Endodermal cell (in vitro differentiated cells): ENCODE results near the gene CMYA5. TPM values are rescaled to one million over a fixed set of nuclear protein-coding genes. Genes with fewer than 3 reads are reported as not detected.
A peak's percentile ranks its signal among the peaks of the same experiment; 100 is the strongest.

Experiments
- DNase-seq: peaks from one replicate; pipeline ENCODE4 v3.0.0-alpha.2; 2017
- H3K27ac ChIP-seq: 2 replicates; pipeline ENCODE4 v1.5.1; 2013; ENCODE audit warnings: mild to moderate bottlenecking, low read depth, low read length, moderate library complexity
- H3K27me3 ChIP-seq: 2 replicates; pipeline ENCODE4 v1.6.1; 2013; ENCODE audit warnings: mild to moderate bottlenecking, low read length, moderate library complexity; ENCODE audit not compliant: insufficient read depth, control insufficient read depth, poor library complexity, severe bottlenecking
- H3K36me3 ChIP-seq: 2 replicates; pipeline ENCODE4 v1.7.0; 2013; ENCODE audit warnings: mild to moderate bottlenecking, low read length, moderate library complexity; ENCODE audit not compliant: control insufficient read depth, insufficient read depth
- H3K4me1 ChIP-seq: one replicate; pipeline ENCODE4 v1.7.0; 2013; ENCODE audit warnings: low read length; ENCODE audit not compliant: control insufficient read depth, insufficient read depth
- H3K4me3 ChIP-seq: 2 replicates; pipeline ENCODE4 v1.5.1; 2013; ENCODE audit warnings: mild to moderate bottlenecking, low read length, moderate library complexity
- H3K9ac ChIP-seq: 2 replicates; pipeline ENCODE4 v1.6.1; 2013; ENCODE audit warnings: mild to moderate bottlenecking, low read length, moderate library complexity; ENCODE audit not compliant: poor library complexity, severe bottlenecking; ENCODE audit errors: extremely low read depth
- H3K9me3 ChIP-seq: 2 replicates; pipeline ENCODE4 v1.6.1; 2013; ENCODE audit warnings: mild to moderate bottlenecking, low read length, moderate library complexity; ENCODE audit not compliant: control insufficient read depth
- H3K27ac Mint-ChIP-seq: 2 replicates; pipeline ENCODE4 v1.8.0; 2020; ENCODE audit warnings: mixed read lengths
- H3K27me3 Mint-ChIP-seq: 2 replicates; pipeline ENCODE4 v1.8.0; 2021; ENCODE audit warnings: mild to moderate bottlenecking, mixed read lengths; ENCODE audit not compliant: insufficient read depth
- H3K36me3 Mint-ChIP-seq: 2 replicates; pipeline ENCODE4 v1.8.0; 2020; ENCODE audit warnings: low read depth, mixed read lengths
- H3K4me1 Mint-ChIP-seq: 2 replicates; pipeline ENCODE4 v1.8.0; 2020; ENCODE audit warnings: mixed read lengths
- H3K4me3 Mint-ChIP-seq: 2 replicates; pipeline ENCODE4 v1.8.0; 2020; ENCODE audit warnings: mild to moderate bottlenecking, moderate library complexity, mixed read lengths
- H3K9me3 Mint-ChIP-seq: 2 replicates; pipeline ENCODE4 v1.8.0; 2020; ENCODE audit warnings: mild to moderate bottlenecking, mixed read lengths
- WGBS, 2 experiments: methylation state at CpG; one replicate each; pipeline versions ENCODE4 v1.1.5 to v1.1.7; 2013; ENCODE audit warnings: missing lambda C conversion rate in 2 of 2, mixed read lengths in 1 of 2; ENCODE audit not compliant: insufficient coverage in 1 of 2, insufficient read length in 1 of 2; 5-methylcytosine and 5-hydroxymethylcytosine counted together
- total RNA-seq, 2 donors: library from RNA; stranded (reverse); fragmentation: NEBNext Ultra II Directional in 1 of 2; extraction: Animal tissue kit (Norgen Biotek cat#: 25700) in 1 of 2; gene quantifications; 2 replicates in 1 of 2; 3 replicates in 1 of 2; pipeline ENCODE4 v1.2.1, GENCODE V29; 2021
- TF ChIP-seq, protein P1 (sequence below): fragments of 200-600 bp; sonication (generic); conservative IDR thresholded peaks from 2 replicates; pipeline ENCODE4 v1.5.0; 2021; ENCODE audit warnings: antibody characterized with exemption, mild to moderate bottlenecking

CMYA5 gene
- total RNA-seq, 2 donors from 2014 or later = 0.69 to 1.6 TPM

DNA sequence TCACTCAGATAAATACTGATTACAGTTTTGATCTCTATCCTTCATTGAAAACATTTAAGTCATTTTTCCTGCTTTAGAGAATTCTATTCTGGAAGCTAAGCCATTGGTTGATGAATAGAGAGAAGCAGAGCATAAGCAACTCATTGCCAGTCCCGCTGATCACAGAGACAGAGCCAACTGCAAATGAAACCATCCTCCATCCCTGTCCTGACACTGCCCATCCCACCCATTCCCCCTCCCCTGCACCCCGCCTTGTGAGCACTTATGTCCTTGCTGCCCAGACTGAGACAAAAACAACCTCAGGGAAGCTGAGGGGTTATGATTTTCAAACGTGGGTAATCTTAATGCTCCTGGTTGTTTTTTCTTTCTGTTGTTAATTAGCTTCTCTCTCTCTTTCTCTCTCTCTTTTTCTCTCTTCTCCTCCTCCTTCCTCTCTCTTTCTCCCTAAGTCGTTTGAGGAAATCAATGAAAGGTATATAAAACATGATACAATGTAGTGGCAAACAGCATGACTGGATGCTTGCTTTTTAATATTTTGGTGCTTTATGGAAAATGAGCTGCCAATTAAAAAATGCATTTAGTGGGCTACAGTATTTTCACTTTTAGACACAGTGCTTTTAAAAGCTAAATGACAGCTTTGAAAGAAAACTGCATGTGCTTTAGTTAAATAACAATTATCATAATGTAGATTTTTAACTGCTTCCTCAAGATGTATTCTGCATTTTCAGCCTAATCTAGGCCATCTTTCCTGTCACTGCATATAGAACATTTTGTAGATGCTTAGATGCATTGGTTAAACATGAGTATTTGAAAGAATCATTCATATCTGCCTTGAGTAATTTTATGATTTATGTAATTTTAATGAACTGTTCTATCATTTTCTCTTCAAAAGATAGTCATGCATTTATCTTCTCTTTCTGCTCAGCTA lies 57.3 kb downstream of the CMYA5 start:
- no peaks in the 10 kb centered on the region for H3K36me3 ChIP-seq
- H3K4me3 Mint-ChIP-seq = no peak overlapping the region
- H3K4me1 ChIP-seq = no peaks in the 10 kb centered on the region
- H3K27me3 Mint-ChIP-seq = no peaks in the 10 kb centered on the region
- 51% methylated on average over 3 of the region's 4 CpGs; no CpG with 5 or more reads in 1 of the 2 experiments for WGBS, 2 experiments
- no peaks in the 10 kb centered on the region for H3K27me3 ChIP-seq
- DNase-seq = peak; percentile 55
- H3K4me3 ChIP-seq = no peak overlapping the region
- H3K36me3 Mint-ChIP-seq = no peaks in the 10 kb centered on the region
- peaks cover 14% of the 10 kb centered on the region for H3K9me3 Mint-ChIP-seq
- no peak overlapping the region for H3K9ac ChIP-seq
- TF ChIP-seq, protein P1, sequence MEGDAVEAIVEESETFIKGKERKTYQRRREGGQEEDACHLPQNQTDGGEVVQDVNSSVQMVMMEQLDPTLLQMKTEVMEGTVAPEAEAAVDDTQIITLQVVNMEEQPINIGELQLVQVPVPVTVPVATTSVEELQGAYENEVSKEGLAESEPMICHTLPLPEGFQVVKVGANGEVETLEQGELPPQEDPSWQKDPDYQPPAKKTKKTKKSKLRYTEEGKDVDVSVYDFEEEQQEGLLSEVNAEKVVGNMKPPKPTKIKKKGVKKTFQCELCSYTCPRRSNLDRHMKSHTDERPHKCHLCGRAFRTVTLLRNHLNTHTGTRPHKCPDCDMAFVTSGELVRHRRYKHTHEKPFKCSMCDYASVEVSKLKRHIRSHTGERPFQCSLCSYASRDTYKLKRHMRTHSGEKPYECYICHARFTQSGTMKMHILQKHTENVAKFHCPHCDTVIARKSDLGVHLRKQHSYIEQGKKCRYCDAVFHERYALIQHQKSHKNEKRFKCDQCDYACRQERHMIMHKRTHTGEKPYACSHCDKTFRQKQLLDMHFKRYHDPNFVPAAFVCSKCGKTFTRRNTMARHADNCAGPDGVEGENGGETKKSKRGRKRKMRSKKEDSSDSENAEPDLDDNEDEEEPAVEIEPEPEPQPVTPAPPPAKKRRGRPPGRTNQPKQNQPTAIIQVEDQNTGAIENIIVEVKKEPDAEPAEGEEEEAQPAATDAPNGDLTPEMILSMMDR = no peak
- no peaks in the 10 kb centered on the region for H3K4me1 Mint-ChIP-seq
- H3K9me3 ChIP-seq = no peaks in the 10 kb centered on the region
- H3K27ac Mint-ChIP-seq = no peak overlapping the region
- no peak overlapping the region for H3K27ac ChIP-seq

DNA sequence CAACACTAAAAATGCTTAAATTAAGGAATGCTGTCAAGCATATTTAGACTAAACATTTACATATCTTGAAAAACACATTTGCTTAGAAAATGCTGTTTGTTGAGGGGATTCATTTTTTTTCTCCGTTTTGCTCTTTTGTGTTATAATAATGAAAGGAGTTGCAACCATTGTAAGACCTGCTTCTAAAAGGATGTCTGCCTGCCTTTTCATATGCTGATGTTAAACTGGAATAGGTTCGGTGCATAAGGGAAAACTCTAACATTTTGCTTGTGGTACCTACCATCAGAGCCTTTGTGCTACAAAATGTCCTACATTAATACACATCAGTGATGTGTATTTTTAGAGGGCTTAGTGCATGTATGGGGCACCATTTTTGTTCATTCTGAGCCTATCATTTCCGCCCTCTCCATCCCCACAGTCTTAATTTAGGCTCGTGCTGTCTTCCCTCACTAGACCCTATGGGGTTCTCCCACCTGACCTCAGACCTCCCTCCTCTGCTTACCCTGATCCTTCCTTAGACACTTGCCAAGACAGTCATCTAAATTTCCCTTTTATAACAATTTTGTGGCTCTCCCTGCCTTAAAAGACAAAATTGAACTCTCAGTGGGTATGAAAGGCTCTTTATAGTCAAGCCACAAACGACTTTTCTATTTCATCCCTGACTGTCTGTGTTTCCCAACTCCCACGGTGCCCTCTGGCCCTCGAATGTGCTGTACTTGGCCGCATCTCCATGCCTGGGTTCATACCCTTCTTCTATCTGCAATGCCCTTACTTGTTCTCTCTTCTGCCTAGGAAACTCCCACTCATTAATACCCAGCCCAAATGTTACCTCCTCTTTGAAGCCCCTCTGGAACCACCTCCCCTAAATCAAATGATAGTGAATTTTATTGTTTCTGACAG lies 61.2 kb downstream of the CMYA5 start:
- H3K36me3 ChIP-seq = no peaks in the 10 kb centered on the region
- H3K4me3 ChIP-seq = no peak overlapping the region
- 75 to 85% methylated on average over 6 to 8 of the region's 8 CpGs for WGBS, 2 experiments
- H3K27ac ChIP-seq = no peak overlapping the region
- H3K36me3 Mint-ChIP-seq = no peaks in the 10 kb centered on the region
- no peaks in the 10 kb centered on the region for H3K4me1 ChIP-seq
- H3K4me3 Mint-ChIP-seq = no peak overlapping the region
- H3K9me3 Mint-ChIP-seq = no peaks in the 10 kb centered on the region
- H3K9me3 ChIP-seq = no peaks in the 10 kb centered on the region
- H3K27me3 ChIP-seq = no peaks in the 10 kb centered on the region
- TF ChIP-seq, protein P1 = no peak
- no peak overlapping the region for H3K27ac Mint-ChIP-seq
- no peak for DNase-seq
- H3K4me1 Mint-ChIP-seq = no peaks in the 10 kb centered on the region
- H3K9ac ChIP-seq = no peak overlapping the region
- no peaks in the 10 kb centered on the region for H3K27me3 Mint-ChIP-seq

DNA sequence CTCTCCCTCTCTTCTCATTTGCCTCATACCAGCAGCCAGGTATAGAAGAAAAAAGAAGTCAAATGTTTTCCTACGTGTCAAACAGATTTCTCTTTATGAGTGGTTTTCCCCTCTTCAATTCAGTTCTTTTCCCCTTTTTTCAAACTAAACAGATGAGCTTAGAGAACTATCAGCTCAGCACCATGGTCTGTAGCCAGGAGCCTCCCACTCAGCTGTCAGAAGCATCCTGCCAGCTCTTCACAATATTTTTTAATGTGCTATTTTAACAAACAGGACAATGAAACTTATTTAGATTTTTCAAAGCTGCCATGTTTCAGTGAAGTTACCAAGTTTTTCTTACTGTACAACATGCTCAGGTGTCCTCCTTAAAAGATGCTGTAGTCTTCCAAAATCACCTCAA lies 63.5 kb downstream of the CMYA5 start:
- no peak overlapping the region for H3K27ac ChIP-seq
- no peak for DNase-seq
- no peaks in the 10 kb centered on the region for H3K9me3 ChIP-seq
- Mint-ChIP-seq H3K27me3 (no peaks in the 10 kb centered on the region), H3K4me3 (no peak overlapping the region), H3K27ac (no peak overlapping the region), H3K9me3 (no peaks in the 10 kb centered on the region), H3K4me1 (no peaks in the 10 kb centered on the region), H3K36me3 (no peaks in the 10 kb centered on the region)
- TF ChIP-seq, protein P1 = no peak
- no peaks in the 10 kb centered on the region for H3K4me1 ChIP-seq
- WGBS, 2 experiments = 87 to 100% methylated on average over 1 of the region's 1 CpG
- no peak overlapping the region for H3K4me3 ChIP-seq
- no peaks in the 10 kb centered on the region for H3K27me3 ChIP-seq
- H3K36me3 ChIP-seq = no peaks in the 10 kb centered on the region
- H3K9ac ChIP-seq = no peak overlapping the region
